Body of pancreas (tissue), 4 donors: ENCODE results near the gene DCLK2.

Experiments used
- CTCF ChIP-seq, 7 experiments: fragments of 450-650 bp in 4 of 7; fragments of 200-600 bp in 3 of 7; sonication (generic) in 3 of 7; IDR thresholded peaks; one replicate each; pipeline ENCODE4 v1.5.1; 2016 to 2019; ENCODE audit warnings: antibody characterized with exemption in 7 of 7
- POLR2A ChIP-seq, 3 donors: fragments of 450-650 bp; IDR thresholded peaks; one replicate each; pipeline ENCODE4 v1.6.1; 2016; ENCODE audit warnings: antibody characterized with exemption in 3 of 3, mild to moderate bottlenecking in 2 of 3

- TF ChIP-seq POLR2A (IDR thresholded peaks at IDR 0.05) (no peak), CTCF (IDR thresholded peaks at IDR 0.05) (no peak)
Observed at GRCh38 chr4:150176547-150176946, 98.3 kb downstream of the DCLK2 start.
